NCI-H1105 treated with DMSO at 0.1 percent for 48 hours (cell line): ENCODE measurements around the gene ZNF37A.
"Not testable (repeated sequence)": the region's sequence is repeated elsewhere in the genome, so short reads cannot be mapped to it uniquely, and the experiment has no call there.

ENCODE experiments used
- DNase-seq: peaks from one replicate; lab custom pipeline; 2025; lab: John Stamatoyannopoulos, UW

ZNF37A gene

DNA sequence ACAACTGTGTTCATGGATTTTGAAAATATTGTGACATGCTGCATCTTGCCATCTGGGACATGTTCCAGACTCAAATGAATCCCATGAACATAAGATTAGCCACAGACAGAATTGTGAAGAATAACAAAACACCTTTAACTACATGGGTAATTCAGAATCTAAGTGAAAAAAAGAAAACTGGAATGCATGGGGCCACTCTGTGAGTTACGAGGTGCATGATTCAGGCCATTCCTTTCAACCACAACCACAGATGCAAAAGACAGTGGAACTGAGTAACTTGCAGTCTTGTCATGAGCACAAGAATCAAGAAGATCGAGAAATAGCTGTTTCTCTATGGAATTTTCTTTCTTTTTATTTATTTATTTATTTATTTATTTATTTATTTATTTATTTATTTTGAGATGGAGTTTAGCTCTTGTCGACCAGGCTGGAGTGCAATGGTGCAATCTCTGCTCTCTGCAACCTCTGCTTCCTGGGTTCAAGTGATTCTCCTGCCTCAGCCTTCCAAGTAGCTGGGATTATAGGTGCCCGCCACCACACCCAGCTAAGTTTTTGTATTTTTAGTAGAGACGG is 56.8 kb downstream of the ZNF37A start:
- not testable (repeated sequence) for DNase-seq

DNA sequence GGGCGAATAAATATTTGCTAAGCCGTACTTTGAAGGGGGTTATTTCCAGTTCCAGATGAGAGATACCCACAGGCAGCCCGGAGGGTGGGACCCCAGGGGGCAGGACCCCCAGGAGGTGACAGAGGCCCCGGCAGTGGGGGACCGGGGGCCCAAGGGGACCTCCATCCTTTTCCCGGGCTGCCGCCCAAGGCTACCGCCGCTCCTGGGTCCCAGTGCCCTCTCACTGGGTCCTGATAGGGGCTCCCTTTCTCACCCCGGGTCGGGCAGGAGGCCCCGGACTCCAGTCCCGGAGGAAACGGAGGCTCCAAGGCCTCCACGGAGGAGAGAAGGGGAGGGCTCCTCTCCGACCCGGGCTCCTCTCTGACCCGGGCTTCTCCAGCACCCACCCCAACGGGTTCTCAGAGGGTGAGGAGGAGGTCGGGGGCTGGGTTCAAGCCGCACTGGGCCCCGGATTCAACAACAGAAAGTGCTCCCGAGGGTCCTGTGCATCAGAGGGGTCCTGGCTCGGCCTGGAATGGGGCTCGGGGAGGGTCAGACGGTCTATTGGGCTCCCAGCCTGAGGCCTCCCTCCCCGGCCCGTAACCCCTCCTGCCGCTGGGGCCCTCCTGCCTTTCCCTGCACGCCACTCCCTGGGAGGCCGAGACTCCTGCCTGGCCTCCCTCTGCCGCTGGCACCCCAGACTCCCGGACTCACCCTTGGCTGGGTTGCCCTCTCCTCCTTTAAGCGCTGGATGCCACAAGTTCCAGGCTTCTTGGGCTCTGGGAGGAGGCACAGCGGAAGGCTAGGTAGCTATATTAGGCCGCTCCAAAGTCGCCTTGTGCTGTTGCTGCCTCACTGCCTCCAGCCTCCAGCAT is 62.5 kb downstream of the ZNF37A start:
- no peak for DNase-seq

DNA sequence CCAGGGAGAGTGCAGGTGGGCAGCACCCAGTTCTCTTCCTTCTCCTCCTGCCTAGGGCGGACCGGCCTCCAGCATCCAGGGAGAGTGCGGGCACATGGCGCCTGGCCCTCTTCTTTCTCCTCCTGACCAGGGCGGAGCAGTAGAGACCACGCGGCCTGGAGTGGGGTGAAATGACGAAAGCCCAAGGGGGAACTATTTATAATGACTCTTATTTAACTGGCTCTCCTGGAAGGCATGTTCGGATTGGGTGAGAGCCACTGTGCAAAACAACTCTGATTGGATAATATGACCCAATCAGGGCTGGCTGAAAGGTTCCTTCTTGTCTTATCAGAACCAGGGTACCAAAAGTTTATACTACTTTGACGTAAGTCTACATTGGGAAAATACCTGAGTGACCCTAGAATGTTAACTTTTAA is 63.1 kb downstream of the ZNF37A start:
- no peak for DNase-seq

DNA sequence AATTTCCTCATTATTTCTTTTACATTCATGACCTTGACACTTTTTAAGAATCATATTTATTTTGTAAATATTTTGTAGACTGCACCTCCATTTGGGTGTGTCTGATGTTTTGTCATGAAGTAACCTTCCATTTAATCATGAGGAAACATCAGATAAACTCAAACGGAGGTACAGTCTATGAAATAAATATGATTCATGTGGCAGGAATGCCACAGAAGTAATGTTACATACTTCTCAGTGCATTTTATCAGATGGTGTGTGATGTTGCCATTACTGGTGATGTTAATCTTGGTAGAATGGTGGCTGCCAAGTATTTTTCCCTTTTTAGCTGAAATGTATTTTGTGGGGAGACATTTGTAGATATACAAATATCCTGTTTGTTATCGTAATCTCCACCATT is 64.9 kb downstream of the ZNF37A start:
- no peak for DNase-seq

DNA sequence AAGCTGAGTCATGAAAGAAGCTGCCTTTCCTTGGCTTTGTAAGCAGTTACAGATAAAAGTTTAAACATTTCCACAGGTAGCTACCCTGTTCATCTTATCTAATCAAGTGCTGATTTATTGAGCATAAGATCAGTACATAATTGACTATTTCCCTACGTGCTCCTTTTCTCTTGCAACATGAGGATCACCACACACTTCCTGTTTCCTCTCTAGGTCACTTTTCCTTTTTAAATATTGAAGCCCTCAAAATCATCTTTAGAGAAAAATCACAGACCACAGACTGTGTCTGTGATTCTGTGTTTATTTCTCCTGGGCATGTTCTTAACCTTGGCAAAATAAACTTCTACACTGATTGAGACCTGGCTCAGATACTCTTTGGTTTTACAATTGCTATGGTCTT is 69.5 kb downstream of the ZNF37A start:
- DNase-seq: no peak

DNA sequence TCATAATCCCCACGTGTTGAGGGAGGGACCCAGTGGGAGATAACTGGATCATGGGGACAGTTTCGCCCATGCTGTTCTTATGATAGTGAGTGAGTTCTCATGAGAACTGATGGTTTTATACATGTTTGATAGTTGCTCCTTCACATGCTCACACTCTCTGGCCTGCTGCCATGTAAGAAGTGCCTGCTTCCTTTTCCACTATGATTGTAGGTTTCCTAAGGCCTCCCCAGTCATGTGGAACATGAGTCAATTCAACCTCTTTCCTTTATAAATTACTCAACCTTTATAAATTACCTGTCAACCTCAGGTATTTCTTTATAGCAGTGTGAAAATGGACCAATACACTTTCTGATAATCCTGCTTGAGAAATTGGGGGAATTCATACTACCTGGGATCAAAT is 80.2 kb downstream of the ZNF37A start:
- no peak for DNase-seq

DNA sequence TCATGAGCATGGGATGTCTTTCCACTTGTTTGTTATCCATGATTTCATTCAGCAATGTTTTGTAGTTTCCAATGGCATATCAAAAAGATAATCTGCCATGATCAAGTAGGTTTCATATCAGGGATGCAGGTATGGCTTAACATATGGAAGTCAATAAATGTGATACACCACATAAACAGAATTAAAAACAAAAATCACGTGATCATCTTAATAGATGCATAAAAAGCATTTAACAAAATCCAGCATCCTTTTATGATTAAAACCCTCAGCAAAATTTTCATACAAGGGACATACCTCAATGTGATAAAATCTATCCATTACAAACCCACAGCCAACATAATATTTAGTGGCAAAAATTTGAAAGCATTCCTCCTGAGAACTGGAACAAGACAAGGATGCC is 90.3 kb downstream of the ZNF37A start:
- DNase-seq: no peak
